ENCODE results near the gene ZSCAN5C. TPM values are rescaled to one million over a fixed set of nuclear protein-coding genes. Genes with fewer than 3 reads are reported as not detected.
"Not testable (repeated sequence)": the region's sequence is repeated elsewhere in the genome, so short reads cannot be mapped to it uniquely, and the experiment has no call there.

ZSCAN5C gene
- total and polyA plus RNA-seq, 2 of the 8 experiments (the other 6 are each of a cell fraction or from before 2014, with no cell fraction given): not detected

GRCh38 chr19:56175861-56176307, 26.2 kb upstream of the ZSCAN5C start, which contains the start of gene GALP:
Gene GALP (plus strand): TSS chr19:56176008. CDS start chr19:56177109, 1,101 bp downstream.
- H4K5ac ChIP-seq (ENCODE audit: insufficient read length, low read depth, low read length); H3K9me3 ChIP-seq (ENCODE audit: insufficient read depth in 2 of 2, low read depth in 1 of 2, low read length in 1 of 2); H3K79me1 ChIP-seq (ENCODE audit: low read depth, low read length); H3K4me2 ChIP-seq (ENCODE audit: insufficient read depth in 1 of 2, low read depth in 2 of 2, low read length in 2 of 2); H4K20me1 ChIP-seq (replicated peaks in 1 of 2; ENCODE audit: control insufficient read depth in 1 of 2, insufficient read depth in 2 of 2, low read length in 2 of 2); H3K23me2 ChIP-seq (ENCODE audit: low read depth, low read length); H3K23ac ChIP-seq (ENCODE audit: insufficient read length); FAIRE-seq; H3K4ac ChIP-seq (replicated peaks; ENCODE audit: insufficient read length, low read depth, low read length); H3K27me3 ChIP-seq (replicated peaks in 1 of 4; ENCODE audit: control insufficient read depth in 3 of 4, extremely low read depth in 1 of 4, insufficient read depth in 3 of 4, low read length in 3 of 4); H3K4me1 ChIP-seq (replicated peaks in 1 of 4; ENCODE audit: control insufficient read depth in 3 of 4, insufficient read depth in 4 of 4, low read length in 3 of 4); H3K27ac ChIP-seq (ENCODE audit: low read depth, low read length); DNase-seq (ENCODE audit: low read depth in 1 of 2, low spot score in 2 of 2); H2BK20ac ChIP-seq (ENCODE audit: low read length); H2BK15ac ChIP-seq (ENCODE audit: low read length); H3K9ac ChIP-seq (replicated peaks in 1 of 4; ENCODE audit: extremely low read depth in 1 of 4, low read depth in 3 of 4, low read length in 3 of 4); H3K14ac ChIP-seq (ENCODE audit: insufficient read length); H4K8ac ChIP-seq (ENCODE audit: extremely low read depth, insufficient read depth, low read length); H3K4me3 ChIP-seq (ENCODE audit: extremely low read depth in 1 of 4, insufficient read depth in 2 of 4, low read depth in 3 of 4, low read length in 4 of 4); H2BK5ac ChIP-seq (ENCODE audit: low read depth, low read length); H3K18ac ChIP-seq (ENCODE audit: extremely low read depth, low read length); H2AK5ac ChIP-seq (ENCODE audit: low read depth, low read length); H2BK12ac ChIP-seq (ENCODE audit: low read depth, low read length); H3K79me2 ChIP-seq (ENCODE audit: control insufficient read depth in 1 of 2, insufficient read depth in 2 of 2, low read length in 2 of 2); POLR2A ChIA-PET (ENCODE audit: partially characterized antibody); H2BK120ac ChIP-seq (replicated peaks; ENCODE audit: low read depth, low read length); H4K91ac ChIP-seq (replicated peaks; ENCODE audit: insufficient read length, low read length); H3K36me3 ChIP-seq (ENCODE audit: control insufficient read depth in 2 of 4, insufficient read depth in 4 of 4, low read length in 3 of 4); H3K56ac ChIP-seq (replicated peaks; ENCODE audit: insufficient read length, low read depth, low read length): not testable (repeated sequence)
- peak within 1 kb of the TSS; percentile 79; the same call in 1 of the 2 replicates for H2AFZ ChIP-seq (ENCODE audit: low read length)
- WGBS, 2 experiments (ENCODE audit: extremely low coverage in 1 of 2, insufficient coverage in 1 of 2, insufficient read length in 1 of 2, insufficient replicate concordance in 2 of 2, low coverage in 1 of 2, low lambda C conversion rate in 2 of 2, missing lambda C conversion rate in 1 of 2): 71% methylated on average over 15 of the region's 15 CpGs; no CpG with 5 or more reads in 1 of the 2 experiments
- CTCF ChIA-PET (ENCODE audit: partially characterized antibody): interaction anchor here (0.5 to 13.8 kb wide), 15 partner anchors 9 to 929 kb away, joined by 3 to 137 read pairs (median 4); partner anchors contain the start of genes EDDM13 and ZNF784

- H2BK20ac ChIP-seq (ENCODE audit: low read length); POLR2A ChIA-PET (ENCODE audit: partially characterized antibody); H3K14ac ChIP-seq (ENCODE audit: insufficient read length); H3K4me1 ChIP-seq (replicated peaks in 1 of 4; ENCODE audit: control insufficient read depth in 3 of 4, insufficient read depth in 4 of 4, low read length in 3 of 4); H3K36me3 ChIP-seq (ENCODE audit: control insufficient read depth in 2 of 4, insufficient read depth in 4 of 4, low read length in 3 of 4); H2AFZ ChIP-seq (ENCODE audit: low read length); H3K18ac ChIP-seq (ENCODE audit: extremely low read depth, low read length); H3K4me3 ChIP-seq (ENCODE audit: extremely low read depth in 1 of 4, insufficient read depth in 2 of 4, low read depth in 3 of 4, low read length in 4 of 4); H2BK120ac ChIP-seq (replicated peaks; ENCODE audit: low read depth, low read length); FAIRE-seq; H2BK12ac ChIP-seq (ENCODE audit: low read depth, low read length); H2AK5ac ChIP-seq (ENCODE audit: low read depth, low read length); H3K23me2 ChIP-seq (ENCODE audit: low read depth, low read length); H4K20me1 ChIP-seq (replicated peaks in 1 of 2; ENCODE audit: control insufficient read depth in 1 of 2, insufficient read depth in 2 of 2, low read length in 2 of 2); H4K91ac ChIP-seq (replicated peaks; ENCODE audit: insufficient read length, low read length); H3K4me2 ChIP-seq (ENCODE audit: insufficient read depth in 1 of 2, low read depth in 2 of 2, low read length in 2 of 2); H2BK5ac ChIP-seq (ENCODE audit: low read depth, low read length); H3K56ac ChIP-seq (replicated peaks; ENCODE audit: insufficient read length, low read depth, low read length); H3K9me3 ChIP-seq (ENCODE audit: insufficient read depth in 2 of 2, low read depth in 1 of 2, low read length in 1 of 2); H3K4ac ChIP-seq (replicated peaks; ENCODE audit: insufficient read length, low read depth, low read length); H4K5ac ChIP-seq (ENCODE audit: insufficient read length, low read depth, low read length); DNase-seq (ENCODE audit: low read depth in 1 of 2, low spot score in 2 of 2); H3K23ac ChIP-seq (ENCODE audit: insufficient read length); H3K27me3 ChIP-seq (replicated peaks in 1 of 4; ENCODE audit: control insufficient read depth in 3 of 4, extremely low read depth in 1 of 4, insufficient read depth in 3 of 4, low read length in 3 of 4); H2BK15ac ChIP-seq (ENCODE audit: low read length); H3K79me1 ChIP-seq (ENCODE audit: low read depth, low read length); H3K27ac ChIP-seq (ENCODE audit: low read depth, low read length); H3K79me2 ChIP-seq (ENCODE audit: control insufficient read depth in 1 of 2, insufficient read depth in 2 of 2, low read length in 2 of 2); H4K8ac ChIP-seq (ENCODE audit: extremely low read depth, insufficient read depth, low read length); H3K9ac ChIP-seq (replicated peaks in 1 of 4; ENCODE audit: extremely low read depth in 1 of 4, low read depth in 3 of 4, low read length in 3 of 4): not testable (repeated sequence)
- CTCF ChIA-PET (ENCODE audit: partially characterized antibody): interaction anchor here (1.0 to 13.8 kb wide), 9 partner anchors 10 to 122 kb away, joined by 3 to 137 read pairs (median 4); partner anchors contain the start of gene EDDM13
- WGBS, 2 experiments (ENCODE audit: extremely low coverage in 1 of 2, insufficient coverage in 1 of 2, insufficient read length in 1 of 2, insufficient replicate concordance in 2 of 2, low coverage in 1 of 2, low lambda C conversion rate in 2 of 2, missing lambda C conversion rate in 1 of 2): 96% methylated on average over 8 of the region's 11 CpGs; no CpG with 5 or more reads in 1 of the 2 experiments
These were observed 25.8 kb upstream of the ZSCAN5C start for GRCh38 chr19:56176310-56176709.

Measured in H1 (cell line).